SU-DHL-6 (cell line): Measurements from ENCODE around the gene KREMEN1.

Experiments
- H2AFZ ChIP-seq: fragments of 200-600 bp; sonication (generic); 2 replicates; pipeline ENCODE4 v1.6.1; 2014; ENCODE audit warnings: low read depth, mild to moderate bottlenecking, moderate library complexity, mixed read lengths, antibody characterized with exemption, low read length; ENCODE audit not compliant: severe bottlenecking
- H3F3A ChIP-seq: fragments of 200-600 bp; shearing (Covaris generic); 2 replicates; pipeline ENCODE4 v1.6.0; 2016; ENCODE audit warnings: antibody characterized with exemption, mild to moderate bottlenecking; ENCODE audit not compliant: insufficient read depth
- H3K27ac ChIP-seq: fragments of 200-600 bp; sonication (generic); 2 replicates; pipeline ENCODE4 v1.5.1; 2016; ENCODE audit warnings: low read depth, mild to moderate bottlenecking, low read length, moderate library complexity, mixed read lengths
- H3K27me3 ChIP-seq: fragments of 200-600 bp; sonication (generic), shearing (Covaris generic); 2 replicates; pipeline ENCODE4 v1.6.0; 2014; ENCODE audit warnings: mild to moderate bottlenecking, low read length
- H3K36me3 ChIP-seq: fragments of 200-600 bp; sonication (generic); 2 replicates; pipeline ENCODE4 v1.6.1; 2014; ENCODE audit warnings: mild to moderate bottlenecking, low read length, mixed read lengths
- H3K4me2 ChIP-seq: fragments of 300-600, 200-600 bp; shearing (Covaris generic), sonication (generic); 2 replicates; pipeline ENCODE4 v1.6.0; 2014; ENCODE audit warnings: low read length, low read depth, mild to moderate bottlenecking; ENCODE audit not compliant: poor library complexity, severe bottlenecking
- H3K4me3 ChIP-seq: fragments of 200-600 bp; sonication (generic); 2 replicates; pipeline ENCODE4 v1.5.1; 2014; ENCODE audit warnings: antibody characterized with exemption, low read length, mild to moderate bottlenecking, mixed read lengths; ENCODE audit not compliant: insufficient read depth, poor library complexity, severe bottlenecking
- H3K79me2 ChIP-seq: fragments of 200-600 bp; sonication (generic); 2 replicates; pipeline ENCODE4 v1.6.1; 2014; ENCODE audit warnings: mild to moderate bottlenecking, low read length, moderate library complexity; ENCODE audit not compliant: insufficient read depth
- H3K9ac ChIP-seq: fragments of 200-600 bp; sonication (generic); 2 replicates; pipeline ENCODE4 v1.7.0; 2014; ENCODE audit warnings: mild to moderate bottlenecking, low read length
- H3K9me2 ChIP-seq: fragments of 200-600 bp; sonication (generic); replicated peaks from 2 replicates; pipeline ENCODE4 v1.6.1; 2014; ENCODE audit warnings: low read length; ENCODE audit not compliant: insufficient read depth
- H3K9me3 ChIP-seq: fragments of 200-600 bp; sonication (generic); 2 replicates; pipeline ENCODE4 v1.6.1; 2014; ENCODE audit warnings: low read length, mixed read lengths; ENCODE audit not compliant: insufficient read depth
- H4K20me1 ChIP-seq: fragments of 200-600 bp; sonication (generic); 2 replicates; pipeline ENCODE4 v1.6.1; 2014; ENCODE audit warnings: low read depth, mild to moderate bottlenecking, antibody characterized with exemption, low read length, moderate library complexity, mixed read lengths
- CTCF ChIP-seq: fragments of 200-600 bp; sonication (generic); IDR thresholded peaks from one replicate; pipeline ENCODE4 v1.5.1; 2017; ENCODE audit warnings: antibody characterized with exemption, mild to moderate bottlenecking, low read length, moderate library complexity; ENCODE audit not compliant: insufficient read depth, poor library complexity, severe bottlenecking
- EZH2phosphoT487 ChIP-seq: fragments of 200-600 bp; sonication (generic), shearing (Covaris generic); conservative IDR thresholded peaks from 2 replicates; pipeline ENCODE4 v1.6.1; 2018; ENCODE audit warnings: mild to moderate bottlenecking, antibody characterized with exemption, low read length, moderate library complexity, mixed read lengths

The KREMEN1 gene

GRCh38 chr22:29030618-29031226, 42.1 kb upstream of the KREMEN1 start:
- Histone ChIP-seq H3K27ac (no peak overlapping the region), H3K4me2 (no peak overlapping the region), H3K9ac (no peak overlapping the region), H2AFZ (no peak overlapping the region), H3K9me2 (no peaks in the 10 kb centered on the region), H3K27me3 (no peaks in the 10 kb centered on the region), H4K20me1 (no peaks in the 10 kb centered on the region), H3K9me3 (no peaks in the 10 kb centered on the region), H3K36me3 (no peaks in the 10 kb centered on the region), H3F3A (no peaks in the 10 kb centered on the region), H3K4me3 (no peak overlapping the region), H3K79me2 (no peaks in the 10 kb centered on the region)
- no peak for TF ChIP-seq EZH2phosphoT487
- TF ChIP-seq CTCF: no peak

- no peak overlapping the region for H2AFZ ChIP-seq
- H3K27ac ChIP-seq: no peak overlapping the region
- H3K79me2 ChIP-seq: no peaks in the 10 kb centered on the region
- no peak overlapping the region for H3K4me2 ChIP-seq
- H3K27me3 ChIP-seq: no peaks in the 10 kb centered on the region
- no peaks in the 10 kb centered on the region for H3K36me3 ChIP-seq
- H4K20me1 ChIP-seq: no peaks in the 10 kb centered on the region
- TF ChIP-seq EZH2phosphoT487 (no peak), CTCF (no peak)
- H3F3A ChIP-seq: no peaks in the 10 kb centered on the region
- H3K4me3 ChIP-seq: no peak overlapping the region
- no peaks in the 10 kb centered on the region for H3K9me2 ChIP-seq
- no peak overlapping the region for H3K9ac ChIP-seq
- H3K9me3 ChIP-seq: no peaks in the 10 kb centered on the region
These were observed 41.4 kb upstream of the KREMEN1 start for GRCh38 chr22:29031227-29032011.

- Histone ChIP-seq H4K20me1 (no peaks in the 10 kb centered on the region), H3K9me3 (no peaks in the 10 kb centered on the region), H3K36me3 (no peaks in the 10 kb centered on the region), H3K4me3 (no peak overlapping the region), H3K9me2 (no peaks in the 10 kb centered on the region), H3K79me2 (no peaks in the 10 kb centered on the region), H3K27me3 (no peaks in the 10 kb centered on the region), H3F3A (no peaks in the 10 kb centered on the region), H3K9ac (no peak overlapping the region), H3K27ac (no peak overlapping the region), H2AFZ (no peak overlapping the region), H3K4me2 (no peak overlapping the region)
- no peak for TF ChIP-seq EZH2phosphoT487
- no peak for TF ChIP-seq CTCF
These were observed 40.8 kb upstream of the KREMEN1 start for GRCh38 chr22:29032014-29032475.
